T-cell (primary cell): ENCODE results near the gene EXOC6B. TPM values are rescaled to one million over a fixed set of nuclear protein-coding genes. Genes with fewer than 3 reads are reported as not detected.

Source experiments
- ATAC-seq, 4 experiments: fragments of 200-7000 bp in 3 of 4; fragments of 150-1000 bp in 1 of 4; cut with Tn5 transposase; replicated peaks in 1 of 4; 1 replicate in 3 of 4; 2 replicates in 1 of 4; pipeline ENCODE4 v1.10.0; 2021; ENCODE audit warnings: moderate library complexity in 3 of 4, mild to moderate bottlenecking in 2 of 4, moderate number of reproducible peaks in 1 of 4
- CTCF ChIA-PET, 2 donors: fragments of 300-600 bp; sonication (Branson Sonifier 250); formaldehyde crosslinking; loops; one replicate each; lab custom pipeline; 2022; ENCODE audit warnings: antibody characterized with exemption in 2 of 2; lab: Charles Lee
- POLR2A ChIA-PET, 2 donors: fragments of 300-600 bp; sonication (Branson Sonifier 250); formaldehyde crosslinking; loops; one replicate each; lab custom pipeline; 2022; ENCODE audit warnings: antibody characterized with exemption in 2 of 2; lab: Charles Lee
- DNase-seq, 35 experiments: peaks; one replicate each; pipeline versions ENCODE4 v3.0.0 to v3.0.0-alpha.2; 2013 to 2023
- H3K27ac ChIP-seq: one replicate; pipeline ENCODE4 v1.5.1; 2013; ENCODE audit warnings: low read length
- H3K27me3 ChIP-seq, 2 experiments: replicated peaks in 1 of 2; 1 replicate in 1 of 2; 2 replicates in 1 of 2; pipeline versions ENCODE4 v1.6.1 to v1.7.0; 2013; ENCODE audit warnings: low read length in 1 of 2, mixed read lengths in 1 of 2; ENCODE audit not compliant: control insufficient read depth in 2 of 2, insufficient read depth in 2 of 2; ENCODE audit errors: extremely low read depth in 1 of 2
- H3K36me3 ChIP-seq, 2 donors: 1 replicate in 1 of 2; 2 replicates in 1 of 2; pipeline versions ENCODE4 v1.6.1 to v1.7.0; 2013; ENCODE audit warnings: low read length in 1 of 2; ENCODE audit not compliant: control insufficient read depth in 2 of 2, insufficient read depth in 1 of 2; ENCODE audit errors: extremely low read depth in 1 of 2
- H3K4me1 ChIP-seq, 2 experiments: 1 replicate in 1 of 2; 2 replicates in 1 of 2; pipeline versions ENCODE4 v1.6.1 to v1.7.0; 2013; ENCODE audit warnings: low read length in 2 of 2, mixed read lengths in 1 of 2; ENCODE audit not compliant: insufficient read depth in 2 of 2, control insufficient read depth in 1 of 2; ENCODE audit errors: extremely low read depth in 1 of 2
- H3K4me3 ChIP-seq, 2 donors: 1 replicate in 1 of 2; 2 replicates in 1 of 2; pipeline versions ENCODE4 v1.5.1 to v1.7.0; 2013; ENCODE audit warnings: mild to moderate bottlenecking in 2 of 2, low read length in 1 of 2, moderate library complexity in 1 of 2; ENCODE audit not compliant: control insufficient read depth in 1 of 2; ENCODE audit errors: extremely low read depth in 1 of 2
- H3K9me3 ChIP-seq: 2 replicates; pipeline ENCODE4 v1.7.0; 2013
- H3K27ac Mint-ChIP-seq, 2 donors: one replicate each; pipeline ENCODE4 v1.8.0; 2020 to 2021; ENCODE audit warnings: mild to moderate bottlenecking in 2 of 2, mixed read lengths in 2 of 2
- H3K27me3 Mint-ChIP-seq, 2 donors: one replicate each; pipeline ENCODE4 v1.8.0; 2021 to 2022; ENCODE audit warnings: mixed read lengths in 2 of 2
- H3K36me3 Mint-ChIP-seq: one replicate; pipeline ENCODE4 v1.8.0; 2021; ENCODE audit warnings: mixed read lengths
- H3K4me1 Mint-ChIP-seq, 3 donors: one replicate each; pipeline ENCODE4 v1.8.0; 2020 to 2022; ENCODE audit warnings: mixed read lengths in 3 of 3, mild to moderate bottlenecking in 1 of 3
- H3K4me3 Mint-ChIP-seq, 3 donors: one replicate each; pipeline ENCODE4 v1.8.0; 2020 to 2022; ENCODE audit warnings: mild to moderate bottlenecking in 3 of 3, mixed read lengths in 3 of 3, moderate library complexity in 3 of 3
- H3K9me3 Mint-ChIP-seq, 3 donors: one replicate each; pipeline ENCODE4 v1.8.0; 2020 to 2022; ENCODE audit warnings: mixed read lengths in 3 of 3
- WGBS: methylation state at CpG from one replicate; pipeline ENCODE4 v1.1.5; 2013; ENCODE audit warnings: missing lambda C conversion rate; ENCODE audit not compliant: insufficient coverage; 5-methylcytosine and 5-hydroxymethylcytosine counted together
- total RNA-seq, 35 experiments: library from RNA in 6 of 35; stranded (reverse) in 6 of 35; fragments of 120-200 nt in 1 of 35; gene quantifications; one replicate each; pipeline versions ENCODE4 v1.2.1 to v1.2.4 and lab custom pipeline; 2013 to 2026

Gene EXOC6B
- total RNA-seq, 5 donors from 2014 or later (not counting 1 experiment from before 2014, with no cell fraction given) = 13.3 to 18.9 (median 16.6) TPM

- ChIA-PET CTCF (interaction anchor here (0.5 to 0.6 kb wide), 2 partner anchors 142 to 154 kb away, joined by 3 to 6 read pairs; no protein-coding TSS in a partner anchor), POLR2A (no interaction called here)
- no peak overlapping the region for H3K4me3 ChIP-seq
- DNase-seq (no peak), ATAC-seq (no peak)
- Mint-ChIP-seq H3K27ac (no peak overlapping the region), H3K36me3 (peaks cover 31% of the 10 kb centered on the region), H3K27me3 (no peaks in the 10 kb centered on the region), H3K4me3 (no peak overlapping the region), H3K9me3 (no peaks in the 10 kb centered on the region), H3K4me1 (peaks cover 0 to 4% (median 0%) of the 10 kb centered on the region in 3 donors)
- no peaks in the 10 kb centered on the region for H3K9me3 ChIP-seq
- no CpG with 5 or more reads among the region's 3 CpGs for WGBS
- no peaks in the 10 kb centered on the region for H3K36me3 ChIP-seq
- H3K27me3 ChIP-seq = no peaks in the 10 kb centered on the region
- H3K27ac ChIP-seq = no peak overlapping the region
- H3K4me1 ChIP-seq = no peaks in the 10 kb centered on the region
These were observed 144.5 kb downstream of the EXOC6B start for GRCh38 chr2:72681016-72681995.

GRCh38 chr2:72678024-72678423, 147.8 kb downstream of the EXOC6B start:
- DNase-seq = no peak
- Mint-ChIP-seq H3K27me3 (no peaks in the 10 kb centered on the region), H3K27ac (no peak overlapping the region), H3K9me3 (no peaks in the 10 kb centered on the region), H3K36me3 (peaks cover 28% of the 10 kb centered on the region), H3K4me3 (no peak overlapping the region), H3K4me1 (peaks cover 0 to 4% (median 0%) of the 10 kb centered on the region in 3 donors)
- POLR2A ChIA-PET = no interaction called here
- H3K27ac ChIP-seq = no peak overlapping the region
- H3K27me3 ChIP-seq = no peaks in the 10 kb centered on the region
- H3K36me3 ChIP-seq = no peaks in the 10 kb centered on the region
- no peak for ATAC-seq
- no peak overlapping the region for H3K4me3 ChIP-seq
- no peaks in the 10 kb centered on the region for H3K9me3 ChIP-seq
- H3K4me1 ChIP-seq = no peaks in the 10 kb centered on the region
- WGBS = 100% methylated on average over 1 of the region's 2 CpGs
- CTCF ChIA-PET = no interaction called here

- Histone ChIP-seq H3K9me3 (no peaks in the 10 kb centered on the region), H3K36me3 (no peaks in the 10 kb centered on the region), H3K27me3 (no peaks in the 10 kb centered on the region), H3K27ac (no peak overlapping the region), H3K4me1 (no peaks in the 10 kb centered on the region), H3K4me3 (no peak overlapping the region)
- WGBS = 60% methylated on average over 1 of the region's 5 CpGs
- POLR2A ChIA-PET = no interaction called here
- Mint-ChIP-seq H3K4me3 (no peak overlapping the region), H3K27ac (no peak overlapping the region), H3K9me3 (no peaks in the 10 kb centered on the region), H3K36me3 (peaks cover 37% of the 10 kb centered on the region), H3K4me1 (peaks cover 0 to 6% (median 0%) of the 10 kb centered on the region in 3 donors), H3K27me3 (no peaks in the 10 kb centered on the region)
- CTCF ChIA-PET = no interaction called here
- ATAC-seq (no peak), DNase-seq (no peak)
These were observed 149.3 kb downstream of the EXOC6B start for GRCh38 chr2:72676341-72677025.

GRCh38 chr2:72674982-72675915, 150.6 kb downstream of the EXOC6B start:
- Mint-ChIP-seq H3K4me3 (no peak overlapping the region), H3K27ac (no peak overlapping the region)
- 100% methylated on average over 1 of the region's 8 CpGs for WGBS

GRCh38 chr2:72673279-72673678, 152.6 kb downstream of the EXOC6B start:
- Histone ChIP-seq H3K4me1 (no peaks in the 10 kb centered on the region), H3K27ac (no peak overlapping the region), H3K9me3 (no peaks in the 10 kb centered on the region), H3K4me3 (no peak overlapping the region), H3K27me3 (no peaks in the 10 kb centered on the region), H3K36me3 (no peaks in the 10 kb centered on the region)
- H3K36me3 Mint-ChIP-seq = peaks cover 42% of the 10 kb centered on the region
- H3K27ac Mint-ChIP-seq = no peak overlapping the region
- CTCF ChIA-PET = no interaction called here
- H3K27me3 Mint-ChIP-seq = no peaks in the 10 kb centered on the region
- peaks cover 0 to 10% (median 9%) of the 10 kb centered on the region in 3 donors for H3K9me3 Mint-ChIP-seq
- H3K4me3 Mint-ChIP-seq = no peak overlapping the region
- WGBS = 83% methylated on average over 1 of the region's 2 CpGs
- no peak for ATAC-seq
- no peak for DNase-seq
- POLR2A ChIA-PET = no interaction called here
- H3K4me1 Mint-ChIP-seq = peaks cover 0 to 6% (median 0%) of the 10 kb centered on the region in 3 donors

More at GRCh38 chr2:72674982-72675915, 150.6 kb downstream of the EXOC6B start:
- ChIA-PET POLR2A (no interaction called here), CTCF (interaction anchor here in 1 of 2 donors (0.7 kb wide), 1 partner anchor 148 kb away, joined by 3 read pairs; no protein-coding TSS in a partner anchor)
- Mint-ChIP-seq H3K36me3 (peaks cover 37% of the 10 kb centered on the region), H3K4me1 (peaks cover 0 to 6% (median 0%) of the 10 kb centered on the region in 3 donors), H3K9me3 (no peaks in the 10 kb centered on the region), H3K27me3 (no peaks in the 10 kb centered on the region)
- no peaks in the 10 kb centered on the region for H3K36me3 ChIP-seq
- no peak for ATAC-seq
- no peaks in the 10 kb centered on the region for H3K27me3 ChIP-seq
- no peaks in the 10 kb centered on the region for H3K9me3 ChIP-seq
- DNase-seq = no peak
- H3K4me3 ChIP-seq = no peak overlapping the region
- no peak overlapping the region for H3K27ac ChIP-seq
- no peaks in the 10 kb centered on the region for H3K4me1 ChIP-seq
